ENCODE data around the gene KCTD11.

Gene KCTD11

GRCh38 chr17:7351665-7352502 is at the start of gene KCTD11:
Gene KCTD11 (plus strand): TSS chr17:7352162.
- peak; percentile 94 for DNase-seq

DNA sequence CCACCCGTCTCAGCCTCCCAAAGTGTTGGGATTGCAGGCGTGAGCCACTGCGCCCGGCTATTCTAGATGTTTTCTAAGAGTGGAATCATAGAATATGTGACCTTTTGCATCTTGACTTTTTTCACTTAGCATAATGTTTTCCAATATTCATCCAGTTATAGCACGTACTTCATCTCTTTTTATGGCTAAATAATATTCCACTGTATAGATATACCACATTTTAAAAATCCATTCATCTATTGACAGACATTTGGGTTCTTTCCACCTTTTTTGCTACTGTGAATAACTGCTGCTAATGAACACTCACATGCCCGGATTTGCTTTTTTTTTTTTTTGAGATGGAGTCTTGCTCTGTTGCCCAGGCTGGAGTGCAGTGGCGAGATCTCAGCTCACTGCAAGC is 47.8 kb upstream of the KCTD11 start:
- DNase-seq, result no peak

GRCh38 chr17:7306911-7307685 is 44.9 kb upstream of the KCTD11 start, which contains the start of gene EIF5A:
Gene EIF5A (plus strand): TSS chr17:7307628. CDS start chr17:7309636, 2,008 bp downstream.
- DNase-seq, result peak; percentile 100

DNA sequence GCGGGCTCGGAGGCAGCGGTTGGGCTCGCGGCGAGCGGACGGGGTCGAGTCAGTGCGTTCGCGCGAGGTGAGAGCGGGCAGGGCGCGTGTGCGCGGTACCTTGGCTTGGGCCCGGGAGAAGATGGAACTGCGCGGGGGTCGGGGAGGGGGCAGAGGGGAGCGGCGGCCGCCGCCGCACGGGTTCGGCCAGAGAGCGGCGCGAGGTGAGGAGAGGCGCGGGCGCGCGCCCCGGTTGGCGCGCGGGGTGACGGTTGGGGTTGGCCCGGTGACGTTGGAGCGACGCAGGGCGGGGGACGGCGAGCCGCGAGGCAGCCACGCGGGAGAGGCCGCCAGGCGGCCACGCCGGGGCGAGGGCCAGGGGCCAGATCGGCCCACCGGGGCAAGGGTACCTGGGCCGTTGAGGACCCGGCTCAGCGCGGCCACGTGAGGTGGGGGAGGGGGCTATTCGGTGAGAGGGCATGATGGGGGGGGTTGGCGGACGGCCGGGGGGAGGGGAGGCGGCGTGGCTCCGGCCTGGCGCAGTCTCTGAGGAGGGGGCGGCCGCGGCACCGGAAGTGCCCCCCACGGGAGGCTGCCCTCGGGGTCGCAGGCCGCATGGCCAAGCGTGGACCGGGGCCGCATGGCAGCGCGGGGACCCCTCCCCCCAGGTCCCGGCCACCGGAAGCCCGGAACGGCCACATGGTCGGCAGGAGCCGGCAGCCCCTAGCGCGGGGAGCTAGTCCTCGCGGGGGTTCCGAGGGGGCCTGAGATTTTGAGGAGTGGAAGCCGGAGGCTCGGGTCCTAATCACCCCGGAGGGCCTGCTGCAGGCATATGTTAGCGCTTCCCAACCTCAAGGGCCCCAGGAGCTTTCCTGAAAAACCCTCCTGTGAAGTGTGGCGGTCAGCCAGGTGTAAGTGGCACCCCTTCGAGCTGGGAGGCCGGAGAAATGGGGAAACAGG is 44.0 kb upstream of the KCTD11 start:
- peak; percentile 17 for DNase-seq

GRCh38 chr17:7308625-7309433 is 43.1 kb upstream of the KCTD11 start:
- DNase-seq, result peak; percentile 78

- no peak for DNase-seq
Measured at GRCh38 chr17:7309628-7310027, 42.3 kb upstream of the KCTD11 start.

DNA sequence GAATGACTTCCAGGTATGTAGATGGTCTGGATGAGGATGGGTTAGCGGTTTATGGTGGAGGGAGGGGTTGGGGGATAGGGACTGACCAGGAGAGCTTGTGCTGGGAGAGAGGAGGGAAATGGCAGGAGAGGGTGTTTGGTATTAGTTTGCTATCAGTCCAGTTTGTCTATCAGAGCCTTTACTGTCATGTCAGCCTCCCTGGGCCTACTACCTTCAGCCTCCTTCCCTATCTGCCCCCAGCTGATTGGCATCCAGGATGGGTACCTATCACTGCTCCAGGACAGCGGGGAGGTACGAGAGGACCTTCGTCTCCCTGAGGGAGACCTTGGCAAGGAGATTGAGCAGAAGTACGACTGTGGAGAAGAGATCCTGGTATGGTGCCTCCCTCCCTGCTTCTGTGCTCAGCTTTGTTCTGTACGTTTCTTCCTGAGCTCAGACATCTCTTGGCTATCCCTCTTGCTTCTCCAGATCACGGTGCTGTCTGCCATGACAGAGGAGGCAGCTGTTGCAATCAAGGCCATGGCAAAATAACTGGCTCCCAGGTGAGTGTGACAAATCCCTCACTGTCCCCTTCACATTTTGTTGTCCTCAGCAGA is 40.8 kb upstream of the KCTD11 start:
- DNase-seq, result no peak

GRCh38 chr17:7312432-7313087 is 39.4 kb upstream of the KCTD11 start:
- DNase-seq, result no peak

- DNase-seq, result no peak
Measured at GRCh38 chr17:7313088-7313889, 38.7 kb upstream of the KCTD11 start.

DNA sequence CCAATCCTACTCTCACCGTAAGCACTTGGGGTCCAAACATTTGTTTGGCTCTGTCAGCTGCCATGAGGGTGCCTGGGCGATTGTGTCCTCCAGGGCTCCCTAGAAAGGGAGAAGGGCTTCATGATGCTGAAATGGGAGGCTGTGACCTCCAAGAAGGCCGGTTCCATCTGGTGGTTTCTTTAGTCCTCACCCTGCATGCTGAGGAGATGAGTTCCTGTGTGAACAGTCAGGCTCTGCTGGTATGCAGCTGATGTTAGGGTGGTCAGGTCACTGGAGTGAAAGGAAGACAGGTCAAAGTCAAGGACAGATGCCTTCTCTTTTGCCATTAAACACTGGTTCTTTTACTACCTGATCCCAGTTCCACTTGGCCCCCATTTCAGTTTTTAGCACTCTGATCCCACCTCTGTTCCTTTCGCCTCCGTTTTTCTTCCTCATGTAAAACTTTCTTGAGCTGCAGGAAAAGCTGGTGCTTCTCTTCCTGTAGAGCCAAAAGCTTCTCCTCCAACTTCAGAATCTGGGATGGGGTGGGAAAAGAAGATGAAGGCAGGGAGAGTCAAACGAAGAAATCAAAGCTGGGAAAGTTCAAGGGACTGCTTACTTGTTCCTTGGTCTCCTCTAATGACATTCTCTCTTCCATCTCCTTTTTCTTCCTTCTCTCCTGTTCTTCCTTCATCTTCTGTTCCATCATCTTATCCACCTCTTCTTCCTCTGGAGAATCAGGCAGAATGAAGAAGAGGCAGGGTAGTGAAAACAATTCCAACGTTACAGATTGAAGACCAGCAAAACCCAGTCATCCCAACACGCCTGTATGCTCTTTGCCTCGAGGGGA is 37.9 kb upstream of the KCTD11 start:
- DNase-seq, result no peak

GRCh38 chr17:7314719-7315569 is 37.0 kb upstream of the KCTD11 start, which contains the start of gene GPS2:
Gene GPS2 (minus strand): TSS chr17:7315360. CDS start chr17:7315052, 308 bp downstream.
- DNase-seq, result peak; percentile 72

DNA sequence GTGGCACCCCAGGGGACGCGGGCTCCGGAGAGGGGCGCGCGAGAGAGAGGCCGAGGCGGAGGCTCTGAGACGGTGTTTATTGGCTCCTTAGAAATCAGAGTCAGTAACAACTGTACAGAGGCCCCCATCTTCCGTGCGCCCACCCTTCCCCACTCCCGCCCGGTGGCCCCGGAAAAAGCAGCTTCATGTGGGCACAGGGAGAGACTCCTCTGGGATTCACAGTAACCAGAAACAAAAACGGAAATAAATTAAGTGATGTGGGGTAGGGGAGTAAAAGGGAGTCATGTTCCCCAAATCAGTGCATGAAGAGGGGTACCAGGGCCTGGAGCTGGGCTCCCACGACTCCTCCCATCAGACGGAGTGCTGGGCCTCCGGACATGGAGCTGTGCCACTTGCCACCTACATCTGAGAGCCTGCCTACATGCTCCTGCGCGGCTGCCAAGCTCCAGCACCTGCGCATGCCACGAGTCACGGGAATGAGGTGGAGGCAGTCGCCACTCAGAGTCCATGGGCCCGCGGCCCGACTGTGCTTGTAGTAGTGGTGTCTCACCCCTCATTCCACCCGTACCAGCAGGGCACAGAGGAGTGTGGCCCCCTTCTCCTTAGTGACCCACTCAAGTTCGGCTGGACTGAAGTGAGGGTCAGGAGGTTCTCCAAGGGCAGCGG is 36.3 kb upstream of the KCTD11 start:
- DNase-seq, result no peak

- no peak for DNase-seq
Measured at GRCh38 chr17:7317161-7317803, 34.7 kb upstream of the KCTD11 start.

GRCh38 chr17:7318121-7318860 is 33.7 kb upstream of the KCTD11 start:
- DNase-seq, result no peak

DNA sequence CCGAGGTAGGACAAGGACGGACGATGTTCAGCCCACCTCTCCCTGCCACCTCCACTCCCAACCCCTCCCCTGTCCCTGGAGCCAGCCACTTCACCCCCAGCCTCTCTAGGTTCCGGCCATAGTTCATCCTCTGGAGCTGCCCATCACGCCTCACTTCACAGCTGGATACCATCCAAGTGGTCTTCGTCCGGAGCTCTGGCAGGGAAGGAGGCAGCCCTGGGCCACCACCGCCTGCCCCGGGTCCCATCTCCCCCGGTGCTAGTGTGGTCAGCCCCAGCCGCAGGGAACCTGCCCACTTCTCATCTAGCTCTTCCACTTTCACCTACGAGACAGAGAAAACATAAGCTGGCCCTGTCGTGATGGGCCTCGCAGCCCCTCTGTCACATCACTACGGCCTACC is 30.5 kb upstream of the KCTD11 start:
- DNase-seq, result no peak

DNA sequence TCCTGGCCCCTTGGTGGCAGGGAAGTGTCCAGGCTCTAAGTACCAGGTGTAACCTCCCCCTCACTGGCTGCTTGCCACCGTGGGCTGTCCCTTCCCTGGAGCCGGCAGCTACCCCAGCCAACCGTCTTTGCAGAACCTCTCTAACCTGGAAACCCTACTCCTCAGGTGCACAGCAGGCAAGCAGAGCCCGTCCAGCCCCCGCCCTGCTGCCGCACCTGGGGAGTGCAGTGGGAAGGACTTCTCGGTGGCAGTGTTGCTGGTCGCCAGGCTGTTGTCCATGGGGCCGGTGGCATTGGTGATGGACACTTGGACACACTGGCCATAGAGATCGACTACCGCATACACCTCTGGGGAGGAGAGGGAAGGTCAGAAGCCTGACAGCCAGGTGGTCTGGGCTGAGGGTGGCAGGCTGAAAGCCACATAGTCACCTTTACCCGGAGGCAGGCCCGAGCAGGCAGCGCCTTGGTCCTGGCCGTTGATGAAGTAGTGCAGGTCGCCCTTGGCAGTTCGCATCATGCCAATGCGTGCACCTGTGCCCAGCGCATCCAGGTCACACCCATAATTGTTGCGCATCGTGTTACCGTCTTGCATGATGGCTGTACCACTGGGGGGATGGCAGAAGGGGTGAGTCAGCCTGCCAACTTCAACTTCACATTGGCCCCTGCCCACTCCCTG is 29.3 kb upstream of the KCTD11 start:
- DNase-seq, result no peak

All from fibroblast of upper back skin (primary cell).